ENCODE data around the gene ACOD1.

DNA sequence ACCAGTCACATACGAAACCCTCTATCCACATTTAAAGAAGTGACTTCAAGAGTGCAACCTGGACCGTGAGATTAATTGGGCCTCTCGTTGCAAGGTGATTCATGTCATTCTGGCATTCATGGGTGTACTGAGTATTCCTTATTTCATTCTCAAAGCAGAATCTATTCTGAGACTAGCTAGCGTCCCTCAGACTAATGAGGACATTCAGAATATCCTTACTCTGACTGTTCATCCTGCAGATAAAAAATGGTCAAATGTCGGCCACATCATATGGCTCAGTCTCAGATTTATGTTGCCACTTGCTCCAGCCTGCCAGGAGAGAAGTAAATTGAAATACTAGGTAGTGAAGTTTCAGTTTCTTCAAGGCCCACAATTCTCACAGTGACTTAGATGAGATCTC lies 7.3 kb downstream of the ACOD1 start:
- no peak for TF ChIP-seq JUND (IDR thresholded peaks at IDR 0.05)
- TF ChIP-seq, protein P1, sequence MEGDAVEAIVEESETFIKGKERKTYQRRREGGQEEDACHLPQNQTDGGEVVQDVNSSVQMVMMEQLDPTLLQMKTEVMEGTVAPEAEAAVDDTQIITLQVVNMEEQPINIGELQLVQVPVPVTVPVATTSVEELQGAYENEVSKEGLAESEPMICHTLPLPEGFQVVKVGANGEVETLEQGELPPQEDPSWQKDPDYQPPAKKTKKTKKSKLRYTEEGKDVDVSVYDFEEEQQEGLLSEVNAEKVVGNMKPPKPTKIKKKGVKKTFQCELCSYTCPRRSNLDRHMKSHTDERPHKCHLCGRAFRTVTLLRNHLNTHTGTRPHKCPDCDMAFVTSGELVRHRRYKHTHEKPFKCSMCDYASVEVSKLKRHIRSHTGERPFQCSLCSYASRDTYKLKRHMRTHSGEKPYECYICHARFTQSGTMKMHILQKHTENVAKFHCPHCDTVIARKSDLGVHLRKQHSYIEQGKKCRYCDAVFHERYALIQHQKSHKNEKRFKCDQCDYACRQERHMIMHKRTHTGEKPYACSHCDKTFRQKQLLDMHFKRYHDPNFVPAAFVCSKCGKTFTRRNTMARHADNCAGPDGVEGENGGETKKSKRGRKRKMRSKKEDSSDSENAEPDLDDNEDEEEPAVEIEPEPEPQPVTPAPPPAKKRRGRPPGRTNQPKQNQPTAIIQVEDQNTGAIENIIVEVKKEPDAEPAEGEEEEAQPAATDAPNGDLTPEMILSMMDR (IDR thresholded peaks at IDR 0.05; ENCODE audit: low read depth, low read length, missing input control), result no peak

Measured in liver (tissue), 3 donors.